Body of pancreas (tissue), 4 donors: ENCODE results near the gene POU2AF1. TPM values are rescaled to one million over a fixed set of nuclear protein-coding genes. Genes with fewer than 3 reads are reported as not detected.

Experiments used
- ATAC-seq: fragments of 150-250 bp; one replicate; pipeline ENCODE4 v1.9.1; 2016
- DNase-seq, 4 donors: peaks; one replicate each; pipeline ENCODE4 v3.0.0-alpha.2; 2019
- H3K27ac ChIP-seq, 4 donors: fragments of 200-600 bp; sonication (generic); 1 replicate in 3 of 4; 2 replicates in 1 of 4; pipeline versions ENCODE4 v1.5.1 to v1.6.1; 2016 to 2019; ENCODE audit warnings: mild to moderate bottlenecking in 1 of 4, mixed read lengths in 1 of 4, moderate library complexity in 1 of 4
- H3K27me3 ChIP-seq, 2 donors: fragments of 200-600 bp; sonication (generic); one replicate each; pipeline ENCODE4 v1.6.0; 2016; ENCODE audit warnings: mild to moderate bottlenecking in 1 of 2
- H3K36me3 ChIP-seq, 2 donors: fragments of 200-600 bp; sonication (generic); replicated peaks in 1 of 2; 2 replicates each; pipeline ENCODE4 v1.5.1; 2016; ENCODE audit warnings: low read depth in 2 of 2; ENCODE audit not compliant: insufficient read depth in 1 of 2
- H3K4me1 ChIP-seq: fragments of 200-600 bp; sonication (generic); one replicate; pipeline ENCODE4 v1.6.0; 2016
- H3K4me3 ChIP-seq, 2 donors: fragments of 200-600 bp; sonication (generic); 1 replicate in 1 of 2; 2 replicates in 1 of 2; pipeline ENCODE4 v1.5.1; 2016 to 2019
- H3K9me3 ChIP-seq, 3 donors: fragments of 200-600 bp; sonication (generic); 1 replicate in 2 of 3; 2 replicates in 1 of 3; pipeline ENCODE4 v1.5.1; 2016
- CTCF ChIP-seq, 7 experiments: fragments of 450-650 bp in 4 of 7; fragments of 200-600 bp in 3 of 7; sonication (generic) in 3 of 7; IDR thresholded peaks; one replicate each; pipeline ENCODE4 v1.5.1; 2016 to 2019; ENCODE audit warnings: antibody characterized with exemption in 7 of 7
- POLR2A ChIP-seq, 3 donors: fragments of 450-650 bp; IDR thresholded peaks; one replicate each; pipeline ENCODE4 v1.6.1; 2016; ENCODE audit warnings: antibody characterized with exemption in 3 of 3, mild to moderate bottlenecking in 2 of 3
- WGBS, 2 donors: methylation state at CpG; one replicate each; pipeline ENCODE4 v1.1.5; 2017; 5-methylcytosine and 5-hydroxymethylcytosine counted together
- intact Hi-C: fragments of 100-400 bp; cut with DNase I; formaldehyde crosslinking; loops from one replicate; pipeline ENCODE4 v1.15.1; 2023
- total RNA-seq, 2 donors: library from RNA; depleted of rRNA; stranded (reverse); fragments of >200 nt; gene quantifications; one replicate each; pipeline ENCODE4 v1.1.0, GENCODE V29; 2016

POU2AF1 gene
- total RNA-seq, 2 donors from 2014 or later = 8.9 TPM; not detected in 1

GRCh38 chr11:111408789-111409727 is 30.0 kb upstream of the POU2AF1 start:
- no peaks in the 10 kb centered on the region for H3K27me3 ChIP-seq
- no peak overlapping the region for H3K27ac ChIP-seq
- H3K36me3 ChIP-seq = no peaks in the 10 kb centered on the region
- 73 to 84% methylated on average over 6 of the region's 6 CpGs for WGBS, 2 donors
- no peak overlapping the region for H3K4me3 ChIP-seq
- H3K4me1 ChIP-seq = no peaks in the 10 kb centered on the region
- DNase-seq (no peak), ATAC-seq (no peak)
- no peaks in the 10 kb centered on the region for H3K9me3 ChIP-seq
- intact Hi-C loops = no loop called here
- TF ChIP-seq POLR2A (IDR thresholded peaks at IDR 0.05) (no peak), CTCF (IDR thresholded peaks at IDR 0.05) (no peak)

- TF ChIP-seq POLR2A (IDR thresholded peaks at IDR 0.05) = no peak
- no peak for TF ChIP-seq CTCF (IDR thresholded peaks at IDR 0.05)
- 93 to 94% methylated on average over 2 of the region's 2 CpGs for WGBS, 2 donors
- no peak for ATAC-seq
- no peaks in the 10 kb centered on the region for H3K36me3 ChIP-seq
- no peak overlapping the region for H3K27ac ChIP-seq
- DNase-seq = no peak
- intact Hi-C loops = no loop called here
- no peak overlapping the region for H3K4me3 ChIP-seq
- no peaks in the 10 kb centered on the region for H3K27me3 ChIP-seq
- H3K4me1 ChIP-seq = peaks cover 3% of the 10 kb centered on the region
- no peaks in the 10 kb centered on the region for H3K9me3 ChIP-seq
Observed at GRCh38 chr11:111407652-111408051, 28.6 kb upstream of the POU2AF1 start.

- Histone ChIP-seq H3K27me3 (no peaks in the 10 kb centered on the region), H3K9me3 (no peaks in the 10 kb centered on the region), H3K4me3 (no peak overlapping the region), H3K36me3 (no peaks in the 10 kb centered on the region), H3K4me1 (peaks cover 8% of the 10 kb centered on the region), H3K27ac (no peak overlapping the region)
- TF ChIP-seq CTCF (IDR thresholded peaks at IDR 0.05) = no peak
- no peak for TF ChIP-seq POLR2A (IDR thresholded peaks at IDR 0.05)
- DNase-seq (no peak), ATAC-seq (no peak)
- WGBS, 2 donors = 73 to 89% methylated on average over 1 of the region's 1 CpG
- intact Hi-C loops = no loop called here
Observed at GRCh38 chr11:111406589-111406988, 27.5 kb upstream of the POU2AF1 start.

- H3K4me1 ChIP-seq = peaks cover 8% of the 10 kb centered on the region
- no peak for ATAC-seq
- TF ChIP-seq POLR2A (IDR thresholded peaks at IDR 0.05) (no peak), CTCF (IDR thresholded peaks at IDR 0.05) (no peak)
- no peaks in the 10 kb centered on the region for H3K27me3 ChIP-seq
- intact Hi-C loops = no loop called here
- WGBS, 2 donors = 44 to 54% methylated on average over 2 of the region's 2 CpGs
- no peak overlapping the region for H3K27ac ChIP-seq
- no peak overlapping the region for H3K4me3 ChIP-seq
- no peak for DNase-seq
- H3K9me3 ChIP-seq = no peaks in the 10 kb centered on the region
- H3K36me3 ChIP-seq = no peaks in the 10 kb centered on the region
Observed at GRCh38 chr11:111406091-111406490, 27.0 kb upstream of the POU2AF1 start.

- intact Hi-C loops = no loop called here
Observed at GRCh38 chr11:111405551-111405950, 26.5 kb upstream of the POU2AF1 start.

More at GRCh38 chr11:111405551-111405950, 26.5 kb upstream of the POU2AF1 start:
- TF ChIP-seq CTCF (IDR thresholded peaks at IDR 0.05) (no peak), POLR2A (IDR thresholded peaks at IDR 0.05) (no peak)
- no peak for ATAC-seq
- Histone ChIP-seq H3K27ac (no peak overlapping the region), H3K9me3 (no peaks in the 10 kb centered on the region), H3K4me1 (peaks cover 8% of the 10 kb centered on the region), H3K4me3 (no peak overlapping the region), H3K36me3 (no peaks in the 10 kb centered on the region), H3K27me3 (no peaks in the 10 kb centered on the region)
- 90 to 98% methylated on average over 2 of the region's 2 CpGs for WGBS, 2 donors
- DNase-seq = no peak
